ENCODE measurements around the gene LRFN4.

DNA sequence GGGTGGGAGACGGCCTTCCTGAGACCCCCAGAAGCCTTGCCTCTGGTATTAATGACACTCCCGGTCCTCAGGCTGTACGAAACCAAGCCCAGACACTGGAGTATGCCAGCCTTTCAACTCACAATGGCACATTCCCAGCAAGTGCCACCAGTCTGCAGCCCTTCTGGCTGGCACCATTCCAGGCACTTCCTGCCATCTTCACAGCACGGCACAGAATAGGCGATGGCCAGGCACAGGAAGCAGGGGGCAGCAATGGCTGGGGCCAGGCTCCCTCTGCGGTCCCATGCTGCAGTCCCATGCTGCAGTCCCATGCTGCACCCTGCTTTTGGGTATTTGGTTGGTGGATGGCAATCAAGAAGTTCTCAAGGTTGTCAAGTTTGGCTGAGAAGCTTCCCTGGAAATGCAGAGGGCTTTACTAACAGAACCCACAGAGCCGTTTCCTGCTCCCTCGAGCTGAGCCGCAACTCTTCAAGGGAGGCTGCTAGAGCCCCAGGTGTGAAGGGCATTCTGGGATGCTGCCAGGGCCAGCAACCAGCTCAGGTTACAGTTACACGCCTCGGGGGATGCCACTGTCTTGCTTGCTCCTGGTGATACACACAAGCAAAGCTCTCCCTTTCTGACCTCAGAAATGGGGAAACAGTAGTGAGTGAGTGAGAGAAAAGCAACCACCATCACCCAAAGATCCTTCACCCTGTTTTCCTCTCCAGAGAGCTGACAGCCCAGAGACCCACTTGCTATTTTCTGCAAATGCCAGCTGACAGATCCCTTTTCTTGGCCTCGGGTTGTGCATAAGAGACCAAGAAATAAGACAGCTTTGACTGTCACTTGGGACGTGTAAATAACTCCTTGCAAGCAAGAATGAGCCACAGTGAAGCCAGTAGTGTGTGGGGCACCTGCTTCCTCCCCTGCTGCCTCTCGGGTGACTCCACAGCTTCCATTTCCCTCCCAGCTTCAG is 23.9 kb downstream of the LRFN4 start:
- TF ChIP-seq, protein P1, sequence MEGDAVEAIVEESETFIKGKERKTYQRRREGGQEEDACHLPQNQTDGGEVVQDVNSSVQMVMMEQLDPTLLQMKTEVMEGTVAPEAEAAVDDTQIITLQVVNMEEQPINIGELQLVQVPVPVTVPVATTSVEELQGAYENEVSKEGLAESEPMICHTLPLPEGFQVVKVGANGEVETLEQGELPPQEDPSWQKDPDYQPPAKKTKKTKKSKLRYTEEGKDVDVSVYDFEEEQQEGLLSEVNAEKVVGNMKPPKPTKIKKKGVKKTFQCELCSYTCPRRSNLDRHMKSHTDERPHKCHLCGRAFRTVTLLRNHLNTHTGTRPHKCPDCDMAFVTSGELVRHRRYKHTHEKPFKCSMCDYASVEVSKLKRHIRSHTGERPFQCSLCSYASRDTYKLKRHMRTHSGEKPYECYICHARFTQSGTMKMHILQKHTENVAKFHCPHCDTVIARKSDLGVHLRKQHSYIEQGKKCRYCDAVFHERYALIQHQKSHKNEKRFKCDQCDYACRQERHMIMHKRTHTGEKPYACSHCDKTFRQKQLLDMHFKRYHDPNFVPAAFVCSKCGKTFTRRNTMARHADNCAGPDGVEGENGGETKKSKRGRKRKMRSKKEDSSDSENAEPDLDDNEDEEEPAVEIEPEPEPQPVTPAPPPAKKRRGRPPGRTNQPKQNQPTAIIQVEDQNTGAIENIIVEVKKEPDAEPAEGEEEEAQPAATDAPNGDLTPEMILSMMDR (IDR thresholded peaks at IDR 0.05), result no peak
- no peak for TF ChIP-seq POLR2A (IDR thresholded peaks at IDR 0.05)
